Heart right ventricle (tissue), 16 donors: ENCODE results near the gene KLHL22. TPM values are rescaled to one million over a fixed set of nuclear protein-coding genes. Genes with fewer than 3 reads are reported as not detected.

ENCODE experiments used
- ATAC-seq, 8 donors: fragments of 200-7000 bp; cut with Tn5 transposase; one replicate each; pipeline ENCODE4 v1.9.1; 2020; ENCODE audit warnings: mild to moderate bottlenecking in 8 of 8, moderate library complexity in 8 of 8, moderate number of reproducible peaks in 1 of 8
- DNase-seq, 2 donors: peaks; one replicate each; pipeline ENCODE4 v3.0.0-alpha.2; 2020
- H3K27ac ChIP-seq, 10 donors: fragments of 200-600 bp; sonication (generic) in 2 of 10; one replicate each; pipeline versions ENCODE4 v1.5.0 to v1.8.0; 2020 to 2022; ENCODE audit warnings: mild to moderate bottlenecking in 3 of 10
- H3K27me3 ChIP-seq, 7 donors: fragments of 200-600 bp; one replicate each; pipeline ENCODE4 v1.8.0; 2021 to 2022; ENCODE audit warnings: mild to moderate bottlenecking in 2 of 7
- H3K36me3 ChIP-seq, 9 donors: fragments of 200-600 bp; sonication (generic) in 1 of 9; one replicate each; pipeline versions ENCODE4 v1.5.0 to v1.8.0; 2020 to 2022; ENCODE audit warnings: mild to moderate bottlenecking in 2 of 9
- H3K4me1 ChIP-seq, 9 donors: fragments of 200-600 bp; sonication (generic) in 1 of 9; one replicate each; pipeline versions ENCODE4 v1.5.0 to v1.8.0; 2020 to 2022; ENCODE audit warnings: mild to moderate bottlenecking in 4 of 9
- H3K4me3 ChIP-seq, 10 donors: fragments of 200-600 bp; sonication (generic) in 2 of 10; one replicate each; pipeline versions ENCODE4 v1.5.0 to v1.8.0; 2020 to 2022; ENCODE audit warnings: mild to moderate bottlenecking in 7 of 10, moderate library complexity in 2 of 10
- H3K9me3 ChIP-seq, 11 donors: fragments of 200-600 bp in 10 of 11; sonication (generic) in 2 of 11; one replicate each; pipeline versions ENCODE4 v1.5.0 to v1.8.0; 2013 to 2022; ENCODE audit warnings: mild to moderate bottlenecking in 2 of 11, control low read depth in 1 of 11, moderate library complexity in 1 of 11
- CTCF ChIP-seq, 9 donors: fragments of 200-600 bp; sonication (generic) in 2 of 9; IDR thresholded peaks; one replicate each; pipeline versions ENCODE4 v1.5.0 to v1.8.0; 2021 to 2022; ENCODE audit warnings: antibody characterized with exemption in 9 of 9, mild to moderate bottlenecking in 5 of 9, moderate library complexity in 1 of 9
- WGBS, 2 donors: extraction: QIAGEN DNeasy Blood & Tissue Kit; methylation state at CpG; one replicate each; pipeline ENCODE4 v1.1.7; 2013; ENCODE audit warnings: inconsistent platforms in 1 of 2; 5-methylcytosine and 5-hydroxymethylcytosine counted together
- intact Hi-C, 10 donors: fragments of 100-400 bp; cut with DNase I; formaldehyde crosslinking; loops; one replicate each; pipeline versions ENCODE4 v1.11.1 to v1.14.2; 2022
- polyA plus RNA-seq, 2 donors: library from polyadenylated mRNA; stranded (reverse); fragments of 200-250 nt; gene quantifications; one replicate each; pipeline ENCODE4 v1.2.3, GENCODE V29; 2013
- total RNA-seq, 10 donors: library from RNA; stranded (reverse); fragmentation: NEBNext Ultra II Directional in 3 of 10; extraction: Animal tissue kit (Norgen Biotek cat#: 25700) in 3 of 10; gene quantifications; one replicate each; pipeline versions ENCODE4 v1.2.1 to v1.2.4, GENCODE V29; 2021 to 2023
- donor health status: Arrhythmogenic right ventricular cardiomyopathy.
- donor health status: ischemic (EF 13 %, LVEDD 7.1; RV severe dilation, severe dysfunction).
- donor health status: healthy with polysubstance abuse.
- donor health status: DM: no; HTN: yes; CAD: no.
- donor health status: DM: no; HTN: no; CAD: no.
- donor health status: ischemic (EF 25% LVEDD 6.9; RV normal size, moderate dysfunction).
- donor health status: ischemic (EF 25% LVEDD 5.7; RV mildly dilated, moderate dysfunction).
- donor health status: healthy.
- donor health status: DM: yes; HTN: yes; CAD: no.
- donor health status: Ischemic cardiomyopathy.
- donor health status: ischemic (EF 35%, LVEDD 5.7; RV mildly dilated, moderate dysfunction).
- donor health status: nonischemic (EF 11% LVEDD 7.7; RV severe dilation, severe dysfunction).
- donor health status: DM: yes; HTN: yes; CAD: no.
- donor health status: PGD.
- donor health status: ischemic (EF 29% LVEDD 5.4; RV normal size, mild dysfunction).
- donor health status: nonischemic (EF 23%, LVEDD 6.1; RV moderate dilation, normal function).

The KLHL22 gene
- total and polyA plus RNA-seq, 12 donors, result 11.3 to 29.3 (median 17.3) TPM

GRCh38 chr22:20397498-20397897 is 98.1 kb downstream of the KLHL22 start:
- TF ChIP-seq CTCF (IDR thresholded peaks at IDR 0.05), result no peak
- Histone ChIP-seq H3K36me3 (peaks cover 0 to 17% (median 0%) of the 10 kb centered on the region in 9 donors), H3K9me3 (no peaks in the 10 kb centered on the region), H3K27ac (no peak overlapping the region), H3K27me3 (no peaks in the 10 kb centered on the region), H3K4me3 (no peak overlapping the region), H3K4me1 (peaks cover 5 to 32% (median 20%) of the 10 kb centered on the region in 9 donors)
- intact Hi-C loops, result loop anchor here in 1 of 10 donors (10.0 kb wide), 1 partner anchor 83 kb away; no protein-coding TSS in a partner anchor
- WGBS, 2 donors, result 95% methylated on average over 2 of the region's 2 CpGs
- no peak for ATAC-seq
- no peak for DNase-seq

GRCh38 chr22:20396639-20397038 is 99.0 kb downstream of the KLHL22 start:
- WGBS, 2 donors, result 92 to 97% methylated on average over 1 of the region's 1 CpG
- TF ChIP-seq CTCF (IDR thresholded peaks at IDR 0.05), result no peak
- DNase-seq, result no peak
- intact Hi-C loops, result loop anchor here in 1 of 10 donors (10.0 kb wide), 1 partner anchor 82 kb away; no protein-coding TSS in a partner anchor
- Histone ChIP-seq H3K36me3 (peaks cover 0 to 13% (median 0%) of the 10 kb centered on the region in 9 donors), H3K9me3 (no peaks in the 10 kb centered on the region), H3K27me3 (no peaks in the 10 kb centered on the region), H3K4me3 (no peak overlapping the region), H3K4me1 (peaks cover 5 to 32% (median 20%) of the 10 kb centered on the region in 9 donors), H3K27ac (no peak overlapping the region)
- ATAC-seq, result no peak

- TF ChIP-seq CTCF (IDR thresholded peaks at IDR 0.05), result no peak
- ATAC-seq (no peak), DNase-seq (no peak)
- H3K36me3 ChIP-seq, result peaks cover 0 to 7% (median 0%) of the 10 kb centered on the region in 9 donors
- no peaks in the 10 kb centered on the region for H3K9me3 ChIP-seq
- no peak overlapping the region for H3K4me3 ChIP-seq
- intact Hi-C loops, result loop anchor here in 1 of 10 donors (10.0 kb wide), 1 partner anchor 81 kb away; no protein-coding TSS in a partner anchor
- no peak overlapping the region for H3K27ac ChIP-seq
- peaks cover 5 to 32% (median 20%) of the 10 kb centered on the region in 9 donors for H3K4me1 ChIP-seq
- 60 to 75% methylated on average over 2 of the region's 2 CpGs for WGBS, 2 donors
- no peaks in the 10 kb centered on the region for H3K27me3 ChIP-seq
Measured at GRCh38 chr22:20395907-20396287, 99.7 kb downstream of the KLHL22 start.

- H3K4me3 ChIP-seq, result no peak overlapping the region
- no peak for TF ChIP-seq CTCF (IDR thresholded peaks at IDR 0.05)
- H3K27ac ChIP-seq, result no peak overlapping the region
- no peaks in the 10 kb centered on the region for H3K9me3 ChIP-seq
- ATAC-seq (no peak), DNase-seq (no peak)
- peaks cover 5 to 32% (median 20%) of the 10 kb centered on the region in 9 donors for H3K4me1 ChIP-seq
- intact Hi-C loops, result loop anchor here in 1 of 10 donors (10.0 kb wide), 1 partner anchor 81 kb away; no protein-coding TSS in a partner anchor
- WGBS, 2 donors, result 87% methylated on average over 20 of the region's 20 CpGs
- H3K27me3 ChIP-seq, result no peaks in the 10 kb centered on the region
- peaks cover 0 to 1% (median 0%) of the 10 kb centered on the region in 9 donors for H3K36me3 ChIP-seq
Measured at GRCh38 chr22:20395181-20395906, 100.3 kb downstream of the KLHL22 start.
